B cell (primary cell): ENCODE data around the gene CD58. TPM values are rescaled to one million over a fixed set of nuclear protein-coding genes. Genes with fewer than 3 reads are reported as not detected.

Source experiments
- ATAC-seq: fragments of 200-7000 bp; cut with Tn5 transposase; one replicate; pipeline ENCODE4 v1.10.0; 2021; ENCODE audit warnings: low read depth, mild to moderate bottlenecking, moderate number of reproducible peaks, moderate library complexity
- CTCF ChIA-PET: fragments of 350-600 bp; sonication (Branson Sonifier 250); formaldehyde crosslinking; loops from one replicate; lab custom pipeline; 2021; ENCODE audit warnings: antibody characterized with exemption, inconsistent platforms; lab: Charles Lee
- POLR2A ChIA-PET: fragments of 350-600 bp; sonication (Branson Sonifier 250); formaldehyde crosslinking; loops from one replicate; lab custom pipeline; 2021; ENCODE audit warnings: antibody characterized with exemption; lab: Charles Lee
- DNase-seq: peaks from one replicate; pipeline ENCODE4 v3.0.0; 2013
- H2AFZ ChIP-seq: 2 replicates; pipeline ENCODE4 v1.6.1; 2012; ENCODE audit warnings: mild to moderate bottlenecking, low read depth, low read length; ENCODE audit not compliant: insufficient read depth, poor library complexity, severe bottlenecking
- H3K27ac ChIP-seq, 2 donors: 1 replicate in 1 of 2; 2 replicates in 1 of 2; pipeline ENCODE4 v1.5.1; 2012 to 2013; ENCODE audit warnings: low read length in 2 of 2, mild to moderate bottlenecking in 2 of 2, moderate library complexity in 1 of 2
- H3K27me3 ChIP-seq, 4 experiments: fragments of 200-600 bp in 1 of 4; sonication (generic) in 1 of 4; replicated peaks in 1 of 4; 1 replicate in 2 of 4; 2 replicates in 2 of 4; pipeline versions ENCODE4 v1.6.1 to v1.7.0; 2013 to 2016; ENCODE audit warnings: low read length in 3 of 4, mild to moderate bottlenecking in 2 of 4, mixed read lengths in 1 of 4, moderate library complexity in 1 of 4; ENCODE audit not compliant: insufficient read depth in 4 of 4, control insufficient read depth in 3 of 4; ENCODE audit errors: control extremely low read depth in 1 of 4
- H3K36me3 ChIP-seq, 2 experiments: replicated peaks in 1 of 2; 1 replicate in 1 of 2; 2 replicates in 1 of 2; pipeline versions ENCODE4 v1.6.1 to v1.7.1; 2013; ENCODE audit warnings: low read length in 1 of 2; ENCODE audit not compliant: insufficient read depth in 2 of 2, control insufficient read depth in 1 of 2; ENCODE audit errors: control extremely low read depth in 1 of 2, extremely low read depth in 1 of 2
- H3K4me1 ChIP-seq, 2 donors: fragments of 200-600 bp in 1 of 2; sonication (generic) in 1 of 2; 1 replicate in 1 of 2; 2 replicates in 1 of 2; pipeline versions ENCODE4 v1.5.1 to v1.6.1; 2013 to 2017; ENCODE audit warnings: low read length in 2 of 2; ENCODE audit not compliant: control insufficient read depth in 2 of 2, insufficient read depth in 2 of 2
- H3K4me2 ChIP-seq: replicated peaks from 2 replicates; pipeline ENCODE3; 2012; ENCODE audit warnings: mild to moderate bottlenecking, low read depth, low read length; ENCODE audit not compliant: poor library complexity, severe bottlenecking
- H3K4me3 ChIP-seq, 5 experiments: fragments of 200-600 bp in 1 of 5; sonication (generic) in 1 of 5; 1 replicate in 3 of 5; 2 replicates in 2 of 5; pipeline versions ENCODE4 v1.5.1 to v1.7.0; 2011 to 2016; ENCODE audit warnings: low read length in 4 of 5, mild to moderate bottlenecking in 4 of 5, low read depth in 2 of 5, control low read depth in 1 of 5, moderate library complexity in 1 of 5; ENCODE audit not compliant: insufficient read depth in 1 of 5; ENCODE audit errors: control extremely low read depth in 1 of 5, extremely low read depth in 1 of 5
- H3K79me2 ChIP-seq: fragments of 200-600 bp; sonication (generic); one replicate; pipeline ENCODE4 v1.6.0; 2016; ENCODE audit warnings: low read length; ENCODE audit not compliant: control insufficient read depth, insufficient read depth
- H3K9ac ChIP-seq: fragments of 200-600 bp; sonication (generic); 2 replicates; pipeline ENCODE4 v1.6.1; 2017; ENCODE audit warnings: mild to moderate bottlenecking, low read length, moderate library complexity
- H3K9me3 ChIP-seq, 3 donors: one replicate each; pipeline versions ENCODE4 v1.6.1 to v1.7.1; 2013; ENCODE audit warnings: low read length in 2 of 3; ENCODE audit not compliant: control insufficient read depth in 2 of 3, insufficient read depth in 1 of 3; ENCODE audit errors: control extremely low read depth in 1 of 3
- H4K20me1 ChIP-seq: 2 replicates; pipeline ENCODE4 v1.6.0; 2012; ENCODE audit warnings: mild to moderate bottlenecking, low read length; ENCODE audit not compliant: insufficient read depth, control insufficient read depth, poor library complexity, severe bottlenecking
- H3K27ac Mint-ChIP-seq: one replicate; pipeline ENCODE4 v1.8.0; 2021; ENCODE audit warnings: mixed read lengths
- H3K27me3 Mint-ChIP-seq: one replicate; pipeline ENCODE4 v1.8.0; 2021; ENCODE audit warnings: mixed read lengths
- H3K4me1 Mint-ChIP-seq: one replicate; pipeline ENCODE4 v1.8.0; 2021; ENCODE audit warnings: mixed read lengths
- H3K4me3 Mint-ChIP-seq: one replicate; pipeline ENCODE4 v1.8.0; 2021; ENCODE audit warnings: mixed read lengths
- H3K9me3 Mint-ChIP-seq: one replicate; pipeline ENCODE4 v1.8.0; 2022; ENCODE audit warnings: mixed read lengths; ENCODE audit not compliant: insufficient read depth
- EZH2 ChIP-seq: IDR thresholded peaks from 2 replicates; pipeline ENCODE4 v1.6.1; 2012; ENCODE audit warnings: borderline replicate concordance, low read depth, mild to moderate bottlenecking, moderate library complexity, low read length; ENCODE audit not compliant: insufficient read depth, poor library complexity, severe bottlenecking
- WGBS: methylation state at CpG from one replicate; pipeline ENCODE4 v1.1.5; 2013; ENCODE audit warnings: missing lambda C conversion rate; ENCODE audit not compliant: insufficient coverage; 5-methylcytosine and 5-hydroxymethylcytosine counted together
- intact Hi-C: fragments of 100-400 bp; cut with micrococcal nuclease; formaldehyde crosslinking; loops from one replicate; pipeline ENCODE4 v1.10.0; 2022
- polyA plus RNA-seq: library from polyadenylated mRNA; depleted of rRNA; stranded (reverse); fragments of >200 nt; gene quantifications from 2 replicates; pipeline ENCODE4 v1.2.3, GENCODE V29; 2012
- total RNA-seq, 2 donors: library from RNA; stranded (reverse); fragments of 120-200 nt in 1 of 2; gene quantifications; 1 replicate in 1 of 2; 2 replicates in 1 of 2; pipeline versions ENCODE4 v1.2.3 to v1.2.4, GENCODE V29; 2013 to 2022
- TF ChIP-seq, protein P1 (sequence below): fragments of 200-600 bp; IDR thresholded peaks from one replicate; pipeline ENCODE4 v1.8.0; 2022; ENCODE audit warnings: antibody characterized with exemption, mild to moderate bottlenecking

The CD58 gene
- total and polyA plus RNA-seq, 2 donors (not counting 1 experiment from before 2014, with no cell fraction given), result 12.3 to 47.6 TPM

DNA sequence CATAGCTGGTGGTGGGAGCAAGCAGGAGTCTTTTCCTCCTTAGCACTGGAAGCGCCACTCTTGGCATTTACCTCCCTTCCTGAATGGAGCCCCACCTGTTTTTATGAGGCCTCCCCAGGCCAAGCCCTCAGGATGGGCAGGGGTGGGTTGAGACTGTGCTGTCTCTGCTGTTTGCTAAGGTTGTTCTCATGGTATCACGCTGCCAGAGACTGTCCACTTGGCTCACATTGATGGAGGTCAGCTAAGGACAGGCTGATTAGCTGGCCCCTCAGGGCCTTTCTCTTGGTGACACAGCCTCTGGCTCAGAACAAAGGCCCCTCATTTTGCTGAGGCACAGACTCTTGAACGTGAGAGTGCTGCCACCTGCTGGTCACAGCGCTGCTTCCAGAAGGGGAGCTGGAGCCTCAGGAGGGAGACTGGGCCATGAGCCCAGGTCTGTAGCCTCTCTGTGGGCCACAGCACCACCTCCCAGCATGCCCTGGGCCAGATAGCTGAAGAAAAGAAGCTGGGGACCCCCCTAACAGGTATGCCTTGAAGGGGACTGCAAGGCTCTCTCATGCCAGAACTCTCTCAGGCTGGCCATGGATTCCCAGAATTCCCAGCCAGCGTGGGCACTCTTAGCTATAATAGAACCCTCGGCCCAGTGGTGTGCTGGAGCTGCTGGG is 85.6 kb downstream of the CD58 start:
- ATAC-seq, result peak; percentile 91
- Histone ChIP-seq H3K4me2 (no peak overlapping the region), H2AFZ (no peak overlapping the region), H3K9ac (no peak overlapping the region), H3K9me3 (no peaks in the 10 kb centered on the region), H3K4me1 (peaks cover 0 to 3% of the 10 kb centered on the region in 2 donors), H3K27ac (no peak overlapping the region), H4K20me1 (no peaks in the 10 kb centered on the region), H3K27me3 (no peaks in the 10 kb centered on the region), H3K4me3 (no peak overlapping the region), H3K79me2 (no peaks in the 10 kb centered on the region), H3K36me3 (no peaks in the 10 kb centered on the region)
- CTCF ChIA-PET, result interaction anchor here (0.6 to 13.9 kb wide), 66 partner anchors 10 to 463 kb away, joined by 3 to 578 read pairs (median 4); partner anchors contain the start of gene CD58
- POLR2A ChIA-PET, result interaction anchor here (0.6 kb wide), 1 partner anchor 72 kb away, joined by 5 read pairs; no protein-coding TSS in a partner anchor
- WGBS, result 40% methylated on average over 5 of the region's 6 CpGs
- Mint-ChIP-seq H3K27me3 (no peaks in the 10 kb centered on the region), H3K4me1 (peaks cover 3% of the 10 kb centered on the region), H3K27ac (peak overlapping the region; percentile 56), H3K4me3 (no peak overlapping the region), H3K9me3 (no peaks in the 10 kb centered on the region)
- peak; percentile 84 for DNase-seq
- intact Hi-C loops, result loop anchor here (1.0 to 2.0 kb wide), 5 partner anchors 14 to 346 kb away; no protein-coding TSS in a partner anchor
- no peak for TF ChIP-seq EZH2
- TF ChIP-seq, protein P1, sequence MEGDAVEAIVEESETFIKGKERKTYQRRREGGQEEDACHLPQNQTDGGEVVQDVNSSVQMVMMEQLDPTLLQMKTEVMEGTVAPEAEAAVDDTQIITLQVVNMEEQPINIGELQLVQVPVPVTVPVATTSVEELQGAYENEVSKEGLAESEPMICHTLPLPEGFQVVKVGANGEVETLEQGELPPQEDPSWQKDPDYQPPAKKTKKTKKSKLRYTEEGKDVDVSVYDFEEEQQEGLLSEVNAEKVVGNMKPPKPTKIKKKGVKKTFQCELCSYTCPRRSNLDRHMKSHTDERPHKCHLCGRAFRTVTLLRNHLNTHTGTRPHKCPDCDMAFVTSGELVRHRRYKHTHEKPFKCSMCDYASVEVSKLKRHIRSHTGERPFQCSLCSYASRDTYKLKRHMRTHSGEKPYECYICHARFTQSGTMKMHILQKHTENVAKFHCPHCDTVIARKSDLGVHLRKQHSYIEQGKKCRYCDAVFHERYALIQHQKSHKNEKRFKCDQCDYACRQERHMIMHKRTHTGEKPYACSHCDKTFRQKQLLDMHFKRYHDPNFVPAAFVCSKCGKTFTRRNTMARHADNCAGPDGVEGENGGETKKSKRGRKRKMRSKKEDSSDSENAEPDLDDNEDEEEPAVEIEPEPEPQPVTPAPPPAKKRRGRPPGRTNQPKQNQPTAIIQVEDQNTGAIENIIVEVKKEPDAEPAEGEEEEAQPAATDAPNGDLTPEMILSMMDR, result peak; percentile 93
